ENCODE results near the gene IMP4. TPM values are rescaled to one million over a fixed set of nuclear protein-coding genes. Genes with fewer than 3 reads are reported as not detected.

Gene IMP4
- total and polyA plus RNA-seq, 2 experiments from 2014 or later = 87.8 to 147 TPM

DNA sequence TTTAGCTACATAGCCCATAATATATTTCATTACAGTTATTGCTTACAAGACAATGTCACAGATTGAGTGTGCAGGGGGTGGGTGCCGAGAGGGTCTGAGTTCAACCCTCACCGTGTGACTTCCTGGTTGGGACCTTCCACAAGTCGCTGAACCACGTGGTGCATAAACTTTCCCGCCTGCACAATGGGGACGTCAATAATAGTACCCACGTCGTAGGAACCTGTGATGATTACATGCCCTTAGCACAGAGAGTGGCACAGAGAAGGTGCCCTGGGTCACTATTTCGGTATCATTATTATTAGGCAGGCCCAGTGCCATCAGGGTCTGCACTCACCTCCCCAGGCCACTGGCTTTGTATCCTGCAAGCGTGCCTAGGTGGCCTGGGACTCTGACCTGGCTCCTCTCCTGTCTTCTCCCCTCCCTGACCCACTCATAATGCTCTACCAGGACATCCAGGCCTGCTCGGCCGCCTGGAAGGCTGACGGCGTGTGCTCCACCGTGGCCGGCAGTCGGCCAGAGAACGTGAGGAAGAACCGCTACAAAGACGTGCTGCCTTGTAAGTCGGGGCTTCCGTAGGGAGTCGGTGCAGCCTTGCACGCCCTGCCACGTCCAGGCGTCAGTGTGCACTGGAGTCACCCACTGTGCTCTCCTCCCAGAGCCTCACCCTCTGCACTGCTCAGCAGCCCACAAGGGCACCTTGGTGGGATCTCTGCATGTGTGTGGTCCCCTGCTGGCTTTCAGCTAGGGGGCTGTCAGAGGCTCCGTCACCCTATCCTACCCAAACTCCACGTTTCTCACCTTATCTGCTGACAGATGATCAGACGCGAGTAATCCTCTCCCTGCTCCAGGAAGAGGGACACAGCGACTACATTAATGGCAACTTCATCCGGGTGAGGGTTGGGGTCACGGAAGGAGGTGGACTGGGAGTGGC, 16.0 kb downstream of the IMP4 start (continued):
- TF ChIP-seq ZNF462 (CRISPR knock-in tag; IDR thresholded peaks at IDR 0.05) = no peak

- no peak overlapping the region for H3K4me3 ChIP-seq
- Mint-ChIP-seq H3K4me3 (no peak overlapping the region), H3K36me3 (ENCODE audit: low read depth) (no peaks in the 10 kb centered on the region; the same call in 2 of the 3 replicates), H3K9me3 (no peaks in the 10 kb centered on the region; the same call in 2 of the 3 replicates), H3K27me3 (ENCODE audit: insufficient read depth, low read depth, poor library complexity) (peaks cover 18% of the 10 kb centered on the region), H3K4me1 (peaks cover 8% of the 10 kb centered on the region), H3K27ac (no peak overlapping the region)
- no peaks in the 10 kb centered on the region for H3K9me2 ChIP-seq (ENCODE audit: insufficient read depth)
- H3K4me2 ChIP-seq = no peak overlapping the region
- ATAC-seq (no peak), DNase-seq (ENCODE audit: low spot score) (no peak)
- H2AFZ ChIP-seq = no peak overlapping the region
- no peak overlapping the region for H3K27ac ChIP-seq (ENCODE audit: low read depth)
- H3K4me1 ChIP-seq (ENCODE audit: insufficient read depth) = no peaks in the 10 kb centered on the region
- H3F3A ChIP-seq (replicated peaks; ENCODE audit: low read depth) = no peaks in the 10 kb centered on the region
- no peaks in the 10 kb centered on the region for H3K79me2 ChIP-seq (replicated peaks; ENCODE audit: insufficient read depth)
- H3K36me3 ChIP-seq (ENCODE audit: insufficient read depth) = no peaks in the 10 kb centered on the region
- peaks cover 3% of the 10 kb centered on the region; the same call in 1 of the 2 replicates for H4K20me1 ChIP-seq (replicated peaks; ENCODE audit: insufficient read depth)
- peaks cover 25% of the 10 kb centered on the region for H3K27me3 ChIP-seq (ENCODE audit: insufficient read depth)
- TF ChIP-seq NANOG (IDR thresholded peaks at IDR 0.05; ENCODE audit: borderline replicate concordance) (no peak), CREB1 (CRISPR knock-in tag; IDR thresholded peaks at IDR 0.05; ENCODE audit: low read depth) (no peak), EZH2 (IDR thresholded peaks at IDR 0.05; ENCODE audit: low read depth, unreplicated experiment) (no peak), EZH2phosphoT487 (IDR thresholded peaks at IDR 0.05; ENCODE audit: unreplicated experiment) (no peak), JUNB (IDR thresholded peaks at IDR 0.05; ENCODE audit: unreplicated experiment) (no peak), ETS1 (IDR thresholded peaks at IDR 0.05) (no peak), ZNF114 (CRISPR knock-in tag; IDR thresholded peaks at IDR 0.05) (no peak)
- TF ChIP-seq, protein P1, sequence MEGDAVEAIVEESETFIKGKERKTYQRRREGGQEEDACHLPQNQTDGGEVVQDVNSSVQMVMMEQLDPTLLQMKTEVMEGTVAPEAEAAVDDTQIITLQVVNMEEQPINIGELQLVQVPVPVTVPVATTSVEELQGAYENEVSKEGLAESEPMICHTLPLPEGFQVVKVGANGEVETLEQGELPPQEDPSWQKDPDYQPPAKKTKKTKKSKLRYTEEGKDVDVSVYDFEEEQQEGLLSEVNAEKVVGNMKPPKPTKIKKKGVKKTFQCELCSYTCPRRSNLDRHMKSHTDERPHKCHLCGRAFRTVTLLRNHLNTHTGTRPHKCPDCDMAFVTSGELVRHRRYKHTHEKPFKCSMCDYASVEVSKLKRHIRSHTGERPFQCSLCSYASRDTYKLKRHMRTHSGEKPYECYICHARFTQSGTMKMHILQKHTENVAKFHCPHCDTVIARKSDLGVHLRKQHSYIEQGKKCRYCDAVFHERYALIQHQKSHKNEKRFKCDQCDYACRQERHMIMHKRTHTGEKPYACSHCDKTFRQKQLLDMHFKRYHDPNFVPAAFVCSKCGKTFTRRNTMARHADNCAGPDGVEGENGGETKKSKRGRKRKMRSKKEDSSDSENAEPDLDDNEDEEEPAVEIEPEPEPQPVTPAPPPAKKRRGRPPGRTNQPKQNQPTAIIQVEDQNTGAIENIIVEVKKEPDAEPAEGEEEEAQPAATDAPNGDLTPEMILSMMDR (conservative IDR thresholded peaks at IDR 0.05; ENCODE audit: low read depth in 2 of 2) = no peak
These were observed 16.8 kb downstream of the IMP4 start for GRCh38 chr2:130359466-130359865.

Measured in GM23338 (cell line).